Measurements from ENCODE around the gene ITPR2.

The ITPR2 gene

GRCh38 chr12:26748412-26748740 lies 84.6 kb downstream of the ITPR2 start:
- H3K4me3 ChIP-seq (replicated peaks; ENCODE audit: insufficient read depth, low read length) = no peak overlapping the region
- no peak for DNase-seq (ENCODE audit: low read depth in 1 of 2, low spot score in 1 of 2)
- H3K27ac ChIP-seq (replicated peaks) = no peak overlapping the region
- no peaks in the 10 kb centered on the region for H3K27me3 ChIP-seq (ENCODE audit: insufficient read depth, poor library complexity, severe bottlenecking)
- TF ChIP-seq GABPA (IDR thresholded peaks at IDR 0.05; ENCODE audit: low read depth) (no peak), REST (IDR thresholded peaks at IDR 0.05; ENCODE audit: insufficient replicate concordance, low read depth) (no peak), POLR2AphosphoS5 (IDR thresholded peaks at IDR 0.05; ENCODE audit: low read depth) (no peak), CTCF (IDR thresholded peaks at IDR 0.05; ENCODE audit: insufficient read depth, low read length) (no peak), SPI1 (IDR thresholded peaks at IDR 0.05; ENCODE audit: borderline replicate concordance, low read depth) (no peak)

GRCh38 chr12:26746121-26746714 lies 86.8 kb downstream of the ITPR2 start:
- DNase-seq (ENCODE audit: low read depth in 1 of 2, low spot score in 1 of 2) = no peak
- H3K27me3 ChIP-seq (ENCODE audit: insufficient read depth, poor library complexity, severe bottlenecking) = no peaks in the 10 kb centered on the region
- no peak overlapping the region for H3K27ac ChIP-seq (replicated peaks)
- H3K4me3 ChIP-seq (replicated peaks; ENCODE audit: insufficient read depth, low read length) = no peak overlapping the region
- TF ChIP-seq REST (IDR thresholded peaks at IDR 0.05; ENCODE audit: insufficient replicate concordance, low read depth) (no peak), CTCF (IDR thresholded peaks at IDR 0.05; ENCODE audit: insufficient read depth, low read length) (no peak), POLR2AphosphoS5 (IDR thresholded peaks at IDR 0.05; ENCODE audit: low read depth) (no peak), GABPA (IDR thresholded peaks at IDR 0.05; ENCODE audit: low read depth) (no peak), SPI1 (IDR thresholded peaks at IDR 0.05; ENCODE audit: borderline replicate concordance, low read depth) (no peak)

- DNase-seq (ENCODE audit: low read depth in 1 of 2, low spot score in 1 of 2) = no peak
- no peak overlapping the region for H3K27ac ChIP-seq (replicated peaks)
- TF ChIP-seq SPI1 (IDR thresholded peaks at IDR 0.05; ENCODE audit: borderline replicate concordance, low read depth) (no peak), REST (IDR thresholded peaks at IDR 0.05; ENCODE audit: insufficient replicate concordance, low read depth) (no peak), CTCF (IDR thresholded peaks at IDR 0.05; ENCODE audit: insufficient read depth, low read length) (no peak), POLR2AphosphoS5 (IDR thresholded peaks at IDR 0.05; ENCODE audit: low read depth) (no peak), GABPA (IDR thresholded peaks at IDR 0.05; ENCODE audit: low read depth) (no peak)
- H3K4me3 ChIP-seq (replicated peaks; ENCODE audit: insufficient read depth, low read length) = no peak overlapping the region
- no peaks in the 10 kb centered on the region for H3K27me3 ChIP-seq (ENCODE audit: insufficient read depth, poor library complexity, severe bottlenecking)
These were observed 88.1 kb downstream of the ITPR2 start for GRCh38 chr12:26744697-26745440.

Measured in HL-60 (cell line).